Measurements from ENCODE around the gene EYA3. TPM values are rescaled to one million over a fixed set of nuclear protein-coding genes. Genes with fewer than 3 reads are reported as not detected.

EYA3 gene
- total RNA-seq, 1 donor from 2014 or later = 25.3 TPM

DNA sequence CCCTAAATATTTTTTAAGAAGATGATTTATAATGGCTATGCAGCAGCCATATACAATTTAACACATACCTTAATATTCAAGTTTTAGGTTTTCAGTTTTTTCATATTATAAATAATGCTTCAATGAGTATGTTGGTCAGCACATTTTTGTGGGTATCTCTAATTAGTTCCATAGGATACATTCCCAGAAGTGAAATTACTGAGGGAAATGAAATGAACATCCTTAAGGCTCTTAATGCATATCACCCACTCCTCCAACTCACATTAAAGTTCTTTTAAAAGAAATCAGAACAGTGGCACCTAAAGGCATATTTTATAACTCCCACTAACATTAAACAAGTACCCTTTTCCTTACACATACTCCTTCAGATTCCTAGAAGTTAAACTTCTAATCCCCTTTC, 56.1 kb downstream of the EYA3 start:
- no peak for DNase-seq
- Mint-ChIP-seq H3K4me3 (ENCODE audit: unreplicated experiment) (no peak overlapping the region), H3K4me1 (ENCODE audit: low read depth, unreplicated experiment) (no peaks in the 10 kb centered on the region), H3K36me3 (ENCODE audit: unreplicated experiment) (no peaks in the 10 kb centered on the region), H3K27ac (ENCODE audit: unreplicated experiment) (no peak overlapping the region), H3K27me3 (ENCODE audit: unreplicated experiment) (no peaks in the 10 kb centered on the region), H3K9me3 (ENCODE audit: unreplicated experiment) (no peaks in the 10 kb centered on the region)
- TF ChIP-seq, protein P1, sequence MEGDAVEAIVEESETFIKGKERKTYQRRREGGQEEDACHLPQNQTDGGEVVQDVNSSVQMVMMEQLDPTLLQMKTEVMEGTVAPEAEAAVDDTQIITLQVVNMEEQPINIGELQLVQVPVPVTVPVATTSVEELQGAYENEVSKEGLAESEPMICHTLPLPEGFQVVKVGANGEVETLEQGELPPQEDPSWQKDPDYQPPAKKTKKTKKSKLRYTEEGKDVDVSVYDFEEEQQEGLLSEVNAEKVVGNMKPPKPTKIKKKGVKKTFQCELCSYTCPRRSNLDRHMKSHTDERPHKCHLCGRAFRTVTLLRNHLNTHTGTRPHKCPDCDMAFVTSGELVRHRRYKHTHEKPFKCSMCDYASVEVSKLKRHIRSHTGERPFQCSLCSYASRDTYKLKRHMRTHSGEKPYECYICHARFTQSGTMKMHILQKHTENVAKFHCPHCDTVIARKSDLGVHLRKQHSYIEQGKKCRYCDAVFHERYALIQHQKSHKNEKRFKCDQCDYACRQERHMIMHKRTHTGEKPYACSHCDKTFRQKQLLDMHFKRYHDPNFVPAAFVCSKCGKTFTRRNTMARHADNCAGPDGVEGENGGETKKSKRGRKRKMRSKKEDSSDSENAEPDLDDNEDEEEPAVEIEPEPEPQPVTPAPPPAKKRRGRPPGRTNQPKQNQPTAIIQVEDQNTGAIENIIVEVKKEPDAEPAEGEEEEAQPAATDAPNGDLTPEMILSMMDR (IDR thresholded peaks at IDR 0.05; ENCODE audit: partially characterized antibody, unreplicated experiment) = no peak

DNA sequence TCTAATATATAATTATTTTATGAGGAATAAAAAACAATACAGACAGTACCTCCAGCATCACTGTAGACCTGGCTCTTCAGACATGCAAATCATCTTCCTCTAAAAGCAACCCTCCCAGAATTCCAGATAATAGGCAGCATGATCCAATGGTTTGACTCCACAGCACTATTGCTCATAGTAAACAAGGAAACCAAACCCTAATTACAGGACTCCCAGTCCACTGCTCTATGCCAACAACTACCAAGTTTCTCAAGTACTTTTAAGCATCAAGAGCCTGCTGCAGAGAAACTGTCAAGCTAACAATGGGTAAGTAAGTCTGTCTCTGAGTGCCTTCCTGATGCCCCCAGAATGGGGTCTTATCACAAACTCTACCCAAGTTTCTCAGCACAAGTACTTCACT, 57.2 kb downstream of the EYA3 start:
- no peaks in the 10 kb centered on the region for H3K27me3 Mint-ChIP-seq (ENCODE audit: unreplicated experiment)
- no peaks in the 10 kb centered on the region for H3K4me1 Mint-ChIP-seq (ENCODE audit: low read depth, unreplicated experiment)
- no peaks in the 10 kb centered on the region for H3K36me3 Mint-ChIP-seq (ENCODE audit: unreplicated experiment)
- H3K4me3 Mint-ChIP-seq (ENCODE audit: unreplicated experiment) = no peak overlapping the region
- no peak for DNase-seq
- no peaks in the 10 kb centered on the region for H3K9me3 Mint-ChIP-seq (ENCODE audit: unreplicated experiment)
- TF ChIP-seq, protein P1 (IDR thresholded peaks at IDR 0.05; ENCODE audit: partially characterized antibody, unreplicated experiment) = no peak
- H3K27ac Mint-ChIP-seq (ENCODE audit: unreplicated experiment) = no peak overlapping the region

DNA sequence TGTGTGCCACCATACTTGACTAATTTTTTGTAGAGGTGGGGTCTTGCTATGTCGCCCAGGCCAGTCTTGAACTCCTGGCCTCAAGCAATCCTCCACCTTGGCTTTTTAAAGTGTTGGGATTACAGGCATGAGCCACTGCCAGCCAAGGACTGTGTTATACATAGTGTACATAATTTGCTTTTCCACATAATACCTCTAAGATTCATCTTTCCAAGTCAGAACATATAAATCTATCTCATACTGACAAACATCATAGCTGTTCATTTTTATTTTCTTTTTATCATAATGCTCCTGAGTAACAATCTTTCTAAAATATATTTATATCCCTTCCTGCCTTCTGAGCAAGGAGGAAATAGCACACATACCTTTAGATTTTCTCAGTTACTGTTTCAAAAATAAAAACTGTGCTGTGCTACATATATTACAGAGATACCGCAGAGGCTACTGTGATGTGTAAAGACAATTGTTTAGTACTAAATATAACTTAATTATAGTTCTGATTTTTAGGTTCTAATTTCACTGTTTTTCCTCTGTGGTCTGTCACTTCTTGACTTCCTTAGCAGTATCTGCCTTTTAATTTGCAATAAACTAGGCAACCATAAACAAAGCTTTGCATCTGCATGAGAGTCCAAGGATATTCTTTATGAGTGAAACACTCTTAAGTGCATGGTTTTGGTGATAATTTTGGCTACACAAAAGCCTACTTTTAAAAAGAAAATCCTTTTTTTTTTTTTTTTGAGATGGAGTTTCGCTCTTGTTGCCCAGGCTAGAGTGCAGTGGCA, 59.3 kb downstream of the EYA3 start:
- no peak for DNase-seq
- Mint-ChIP-seq H3K36me3 (ENCODE audit: unreplicated experiment) (no peaks in the 10 kb centered on the region), H3K4me1 (ENCODE audit: low read depth, unreplicated experiment) (no peaks in the 10 kb centered on the region), H3K27ac (ENCODE audit: unreplicated experiment) (no peak overlapping the region), H3K4me3 (ENCODE audit: unreplicated experiment) (no peak overlapping the region), H3K27me3 (ENCODE audit: unreplicated experiment) (no peaks in the 10 kb centered on the region), H3K9me3 (ENCODE audit: unreplicated experiment) (no peaks in the 10 kb centered on the region)
- TF ChIP-seq, protein P1 (IDR thresholded peaks at IDR 0.05; ENCODE audit: partially characterized antibody, unreplicated experiment) = no peak

DNA sequence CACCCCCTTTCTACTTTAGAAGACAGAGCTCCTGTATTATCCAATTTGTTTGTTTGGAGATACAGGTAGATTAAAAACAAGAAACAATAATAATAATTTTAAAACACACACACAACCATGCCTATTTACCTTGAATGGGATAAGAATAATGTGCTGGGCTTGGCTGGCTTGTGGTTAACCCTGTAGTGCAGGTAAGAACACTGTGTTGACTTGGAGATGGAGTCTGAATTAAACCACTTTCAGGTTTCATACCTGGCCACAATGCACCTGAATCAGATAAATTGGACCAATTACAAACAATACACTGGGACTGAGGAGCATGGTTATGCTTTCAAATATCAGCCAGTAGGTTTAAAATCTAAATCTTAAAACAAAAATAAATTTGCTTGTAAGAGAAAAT, 60.8 kb downstream of the EYA3 start:
- TF ChIP-seq, protein P1 (IDR thresholded peaks at IDR 0.05; ENCODE audit: partially characterized antibody, unreplicated experiment) = no peak
- H3K4me3 Mint-ChIP-seq (ENCODE audit: unreplicated experiment) = no peak overlapping the region
- no peaks in the 10 kb centered on the region for H3K4me1 Mint-ChIP-seq (ENCODE audit: low read depth, unreplicated experiment)
- no peak for DNase-seq
- no peaks in the 10 kb centered on the region for H3K9me3 Mint-ChIP-seq (ENCODE audit: unreplicated experiment)
- H3K27ac Mint-ChIP-seq (ENCODE audit: unreplicated experiment) = no peak overlapping the region
- no peaks in the 10 kb centered on the region for H3K27me3 Mint-ChIP-seq (ENCODE audit: unreplicated experiment)
- no peaks in the 10 kb centered on the region for H3K36me3 Mint-ChIP-seq (ENCODE audit: unreplicated experiment)

DNA sequence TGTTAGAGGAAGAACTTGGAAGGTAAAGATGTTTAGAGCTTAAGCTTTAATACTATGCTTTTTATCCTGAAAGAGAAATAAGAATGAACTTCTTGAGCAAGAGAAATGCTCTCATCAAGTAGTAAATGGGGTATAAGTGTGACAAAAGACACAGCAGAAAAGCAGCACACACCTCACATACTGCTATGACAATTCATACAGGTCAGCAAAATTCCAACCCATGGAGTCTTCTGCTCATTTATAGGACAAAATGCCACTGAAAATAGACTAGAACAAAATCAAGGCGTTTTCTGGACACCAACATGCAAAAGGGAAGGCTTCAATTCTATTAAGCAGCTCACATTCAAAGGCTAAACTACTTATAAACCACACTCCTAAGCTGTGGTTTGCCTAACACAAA, 61.2 kb downstream of the EYA3 start:
- Mint-ChIP-seq H3K4me3 (ENCODE audit: unreplicated experiment) (no peak overlapping the region), H3K27me3 (ENCODE audit: unreplicated experiment) (no peaks in the 10 kb centered on the region), H3K36me3 (ENCODE audit: unreplicated experiment) (no peaks in the 10 kb centered on the region), H3K9me3 (ENCODE audit: unreplicated experiment) (no peaks in the 10 kb centered on the region), H3K27ac (ENCODE audit: unreplicated experiment) (no peak overlapping the region), H3K4me1 (ENCODE audit: low read depth, unreplicated experiment) (no peaks in the 10 kb centered on the region)
- DNase-seq = no peak
- TF ChIP-seq, protein P1 (IDR thresholded peaks at IDR 0.05; ENCODE audit: partially characterized antibody, unreplicated experiment) = no peak

Measured in glutamatergic neuron (in vitro differentiated cells).